ENCODE measurements around the gene GPR132.

Gene GPR132

GRCh38 chr14:105078294-105078693 lies 13.1 kb upstream of the GPR132 start:
- intact Hi-C loops (cut with DNase I), result no loop called here
- no peak for DNase-seq

GRCh38 chr14:105077649-105077995 lies 12.4 kb upstream of the GPR132 start:
- intact Hi-C loops (cut with DNase I), result no loop called here

GRCh38 chr14:105076805-105077648 lies 11.8 kb upstream of the GPR132 start:
- peak in 2 of 10 donors; percentile 41 to 81 for DNase-seq
- intact Hi-C loops (cut with DNase I), result no loop called here

More at GRCh38 chr14:105077649-105077995, 12.4 kb upstream of the GPR132 start:
- DNase-seq, result peak in 2 of 10 donors; percentile 55 to 84

- peak in 3 of 10 donors; percentile 65 to 73 (median 71) for DNase-seq
- intact Hi-C loops (cut with DNase I), result no loop called here
These were observed 11.1 kb upstream of the GPR132 start for GRCh38 chr14:105076296-105076804.

GRCh38 chr14:105075379-105076295 lies 10.4 kb upstream of the GPR132 start:
- peak in 3 of 10 donors; percentile 50 to 86 (median 73) for DNase-seq
- intact Hi-C loops (cut with DNase I), result no loop called here

- intact Hi-C loops (cut with DNase I), result no loop called here
- DNase-seq, result peak in 3 of 10 donors; percentile 7 to 72 (median 61)
These were observed 9.4 kb upstream of the GPR132 start for GRCh38 chr14:105074601-105075053.

GRCh38 chr14:105073720-105074600 lies 8.7 kb upstream of the GPR132 start:
- intact Hi-C loops (cut with DNase I), result no loop called here
- DNase-seq, result peak in 3 of 10 donors; percentile 6 to 68 (median 35)

GRCh38 chr14:105072892-105073719 lies 7.9 kb upstream of the GPR132 start:
- intact Hi-C loops (cut with DNase I), result no loop called here
- peak in 3 of 10 donors; percentile 6 to 58 (median 58) for DNase-seq

- DNase-seq, result peak in 3 of 10 donors; percentile 5 to 53 (median 42)
- intact Hi-C loops (cut with DNase I), result no loop called here
These were observed 7.2 kb upstream of the GPR132 start for GRCh38 chr14:105072381-105072861.

GRCh38 chr14:105071942-105072341 lies 6.7 kb upstream of the GPR132 start:
- intact Hi-C loops (cut with DNase I), result no loop called here
- DNase-seq, result peak in 2 of 10 donors; percentile 41 to 71

GRCh38 chr14:105071326-105071725 lies 6.1 kb upstream of the GPR132 start:
- intact Hi-C loops (cut with DNase I), result no loop called here
- DNase-seq, result peak in 2 of 10 donors; percentile 22 to 47

GRCh38 chr14:105070760-105071137 lies 5.5 kb upstream of the GPR132 start:
- intact Hi-C loops (cut with DNase I), result no loop called here
- DNase-seq, result peak in 2 of 10 donors; percentile 35 to 45

- intact Hi-C loops (cut with DNase I), result no loop called here
- DNase-seq, result peak in 2 of 10 donors; percentile 65 to 77
These were observed 4.9 kb upstream of the GPR132 start for GRCh38 chr14:105069871-105070759.

GRCh38 chr14:105069522-105069870 lies 4.3 kb upstream of the GPR132 start:
- intact Hi-C loops (cut with DNase I), result no loop called here
- peak in 1 of 10 donors; percentile 34 for DNase-seq

GRCh38 chr14:105068818-105069217 lies 3.6 kb upstream of the GPR132 start:
- DNase-seq, result peak in 3 of 10 donors; percentile 26 to 57 (median 39)
- intact Hi-C loops (cut with DNase I), result no loop called here

- intact Hi-C loops (cut with DNase I), result no loop called here
- peak in 2 of 10 donors; percentile 47 to 77 for DNase-seq
These were observed 2.7 kb upstream of the GPR132 start for GRCh38 chr14:105067969-105068301.

- peak in 3 of 10 donors; percentile 19 to 72 (median 62) for DNase-seq
- intact Hi-C loops (cut with DNase I), result no loop called here
These were observed 2.1 kb upstream of the GPR132 start for GRCh38 chr14:105067140-105067968.
